ENCODE data around the gene USP36. TPM values are rescaled to one million over a fixed set of nuclear protein-coding genes. Genes with fewer than 3 reads are reported as not detected.

USP36 gene
- total RNA-seq, 2 experiments from 2014 or later, result 47.2 to 144 TPM

- intact Hi-C loops (cut with micrococcal nuclease; ENCODE audit: unreplicated experiment), result no loop called here
- H3K79me2 ChIP-seq (ENCODE audit: insufficient read depth, low read depth, low read length), result peaks cover 19% of the 10 kb centered on the region
- no peak overlapping the region for H3K27ac ChIP-seq (ENCODE audit: low read depth, low read length, poor library complexity, severe bottlenecking)
- CTCF ChIA-PET (ENCODE audit: unreplicated experiment), result no interaction called here
- H3K4me1 ChIP-seq (ENCODE audit: insufficient read depth, low read length, poor library complexity, severe bottlenecking), result no peaks in the 10 kb centered on the region
- H2AFZ ChIP-seq (ENCODE audit: low read length), result no peak overlapping the region
- DNase-seq (ENCODE audit: low spot score), result no peak
- BruUV-seq (replicated peaks), result no TSS peak
- POLR2A ChIA-PET, result interaction anchor here (0.9 kb wide), 1 partner anchor 13 kb away, joined by 3 read pairs; no protein-coding TSS in a partner anchor
- no peak overlapping the region for H3K4me3 ChIP-seq (ENCODE audit: low read depth, low read length, poor library complexity, severe bottlenecking)
- H4K20me1 ChIP-seq (ENCODE audit: insufficient read depth, low read length), result peaks cover 9% of the 10 kb centered on the region; the same call in 1 of the 2 replicates
- TF ChIP-seq, protein P1, sequence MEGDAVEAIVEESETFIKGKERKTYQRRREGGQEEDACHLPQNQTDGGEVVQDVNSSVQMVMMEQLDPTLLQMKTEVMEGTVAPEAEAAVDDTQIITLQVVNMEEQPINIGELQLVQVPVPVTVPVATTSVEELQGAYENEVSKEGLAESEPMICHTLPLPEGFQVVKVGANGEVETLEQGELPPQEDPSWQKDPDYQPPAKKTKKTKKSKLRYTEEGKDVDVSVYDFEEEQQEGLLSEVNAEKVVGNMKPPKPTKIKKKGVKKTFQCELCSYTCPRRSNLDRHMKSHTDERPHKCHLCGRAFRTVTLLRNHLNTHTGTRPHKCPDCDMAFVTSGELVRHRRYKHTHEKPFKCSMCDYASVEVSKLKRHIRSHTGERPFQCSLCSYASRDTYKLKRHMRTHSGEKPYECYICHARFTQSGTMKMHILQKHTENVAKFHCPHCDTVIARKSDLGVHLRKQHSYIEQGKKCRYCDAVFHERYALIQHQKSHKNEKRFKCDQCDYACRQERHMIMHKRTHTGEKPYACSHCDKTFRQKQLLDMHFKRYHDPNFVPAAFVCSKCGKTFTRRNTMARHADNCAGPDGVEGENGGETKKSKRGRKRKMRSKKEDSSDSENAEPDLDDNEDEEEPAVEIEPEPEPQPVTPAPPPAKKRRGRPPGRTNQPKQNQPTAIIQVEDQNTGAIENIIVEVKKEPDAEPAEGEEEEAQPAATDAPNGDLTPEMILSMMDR (conservative IDR thresholded peaks at IDR 0.05; ENCODE audit: low read length), result no peak
- no peak for TF ChIP-seq EZH2phosphoT487 (IDR thresholded peaks at IDR 0.05; ENCODE audit: borderline replicate concordance, low read depth, low read length)
- no peaks in the 10 kb centered on the region for H3K9me2 ChIP-seq (ENCODE audit: insufficient read depth, low read length)
- H3K4me2 ChIP-seq (ENCODE audit: low read length), result no peak overlapping the region
- peaks cover 98% of the 10 kb centered on the region for H3K36me3 ChIP-seq (ENCODE audit: insufficient read depth, low read length)
- H3K9me3 ChIP-seq (ENCODE audit: low read length), result no peaks in the 10 kb centered on the region
These were observed 8.1 kb downstream of the USP36 start for GRCh38 chr17:78832541-78832810.

DNA sequence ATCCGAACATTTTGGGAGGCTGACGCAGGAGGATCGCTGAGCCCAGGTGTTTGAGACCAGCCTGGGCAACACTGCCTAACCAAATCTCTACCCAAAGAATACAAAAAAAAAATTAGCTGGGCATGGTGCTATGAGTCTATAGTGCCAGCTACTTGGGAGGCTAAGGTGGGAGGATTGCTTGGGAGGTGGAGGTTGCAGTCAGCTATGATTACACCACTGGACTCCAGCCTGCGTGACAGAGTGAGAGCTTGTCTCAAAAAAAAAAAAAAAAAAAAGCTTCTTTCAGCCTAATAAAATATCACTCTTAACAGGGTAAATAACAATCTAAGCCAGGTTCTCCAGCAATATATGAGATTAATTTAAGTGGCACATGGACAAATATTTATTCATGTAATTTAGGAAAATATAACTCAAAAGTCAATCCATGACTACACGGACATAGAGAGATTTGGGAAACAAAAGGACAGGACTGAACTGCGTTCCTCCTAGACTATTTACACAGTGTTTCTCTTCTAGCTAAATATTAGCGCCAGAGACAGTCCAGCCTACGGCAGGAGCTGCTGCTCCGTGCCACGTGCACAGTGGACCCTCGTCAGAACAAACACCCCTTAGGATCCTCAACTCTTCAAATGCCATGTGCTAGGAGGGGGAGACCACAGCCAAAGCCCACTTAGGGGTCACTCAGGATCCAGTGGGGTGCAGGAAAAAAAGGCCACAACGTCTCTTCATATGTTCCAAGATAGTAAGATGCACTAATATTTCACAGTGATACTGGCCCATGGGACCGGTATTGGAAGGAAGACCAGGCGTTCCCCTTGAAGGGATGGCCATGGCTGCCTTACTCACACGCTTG, 8.7 kb downstream of the USP36 start:
- no peak overlapping the region for H3K4me3 ChIP-seq (ENCODE audit: low read depth, low read length, poor library complexity, severe bottlenecking)
- POLR2A ChIA-PET, result interaction anchor here (0.7 to 0.9 kb wide), 4 partner anchors 8 to 88 kb away, joined by 3 to 4 read pairs (median 3); no protein-coding TSS in a partner anchor
- CTCF ChIA-PET (ENCODE audit: unreplicated experiment), result interaction anchor here (0.6 kb wide), 1 partner anchor 43 kb away, joined by 6 read pairs; no protein-coding TSS in a partner anchor
- H4K20me1 ChIP-seq (ENCODE audit: insufficient read depth, low read length), result peaks cover 7% of the 10 kb centered on the region; the same call in 1 of the 2 replicates
- no peak overlapping the region for H3K27ac ChIP-seq (ENCODE audit: low read depth, low read length, poor library complexity, severe bottlenecking)
- H2AFZ ChIP-seq (ENCODE audit: low read length), result no peak overlapping the region
- no peak overlapping the region for H3K4me2 ChIP-seq (ENCODE audit: low read length)
- TF ChIP-seq, protein P1 (conservative IDR thresholded peaks at IDR 0.05; ENCODE audit: low read length), result no peak
- no peak for TF ChIP-seq EZH2phosphoT487 (IDR thresholded peaks at IDR 0.05; ENCODE audit: borderline replicate concordance, low read depth, low read length)
- DNase-seq (ENCODE audit: low spot score), result no peak
- peaks cover 13% of the 10 kb centered on the region for H3K79me2 ChIP-seq (ENCODE audit: insufficient read depth, low read depth, low read length)
- no peaks in the 10 kb centered on the region for H3K4me1 ChIP-seq (ENCODE audit: insufficient read depth, low read length, poor library complexity, severe bottlenecking)
- H3K9me3 ChIP-seq (ENCODE audit: low read length), result no peaks in the 10 kb centered on the region
- intact Hi-C loops (cut with micrococcal nuclease; ENCODE audit: unreplicated experiment), result no loop called here
- BruUV-seq (replicated peaks), result no TSS peak
- peaks cover 98% of the 10 kb centered on the region for H3K36me3 ChIP-seq (ENCODE audit: insufficient read depth, low read length)
- H3K9me2 ChIP-seq (ENCODE audit: insufficient read depth, low read length), result no peaks in the 10 kb centered on the region

- CTCF ChIA-PET (ENCODE audit: unreplicated experiment), result no interaction called here
- intact Hi-C loops (cut with micrococcal nuclease; ENCODE audit: unreplicated experiment), result no loop called here
- TF ChIP-seq, protein P1 (conservative IDR thresholded peaks at IDR 0.05; ENCODE audit: low read length), result no peak
- TF ChIP-seq EZH2phosphoT487 (IDR thresholded peaks at IDR 0.05; ENCODE audit: borderline replicate concordance, low read depth, low read length), result no peak
- H3K4me2 ChIP-seq (ENCODE audit: low read length), result no peak overlapping the region
- H4K20me1 ChIP-seq (ENCODE audit: insufficient read depth, low read length), result peaks cover 10% of the 10 kb centered on the region; the same call in 1 of the 2 replicates
- H3K36me3 ChIP-seq (ENCODE audit: insufficient read depth, low read length), result peaks cover 98% of the 10 kb centered on the region
- H3K4me1 ChIP-seq (ENCODE audit: insufficient read depth, low read length, poor library complexity, severe bottlenecking), result no peaks in the 10 kb centered on the region
- peaks cover 8% of the 10 kb centered on the region; the same call in 1 of the 2 replicates for H3K79me2 ChIP-seq (ENCODE audit: insufficient read depth, low read depth, low read length)
- no TSS peak for BruUV-seq (replicated peaks)
- H2AFZ ChIP-seq (ENCODE audit: low read length), result no peak overlapping the region
- no peak for DNase-seq (ENCODE audit: low spot score)
- POLR2A ChIA-PET, result no interaction called here
- H3K4me3 ChIP-seq (ENCODE audit: low read depth, low read length, poor library complexity, severe bottlenecking), result no peak overlapping the region
- no peak overlapping the region for H3K27ac ChIP-seq (ENCODE audit: low read depth, low read length, poor library complexity, severe bottlenecking)
- no peaks in the 10 kb centered on the region for H3K9me2 ChIP-seq (ENCODE audit: insufficient read depth, low read length)
- H3K9me3 ChIP-seq (ENCODE audit: low read length), result no peaks in the 10 kb centered on the region
These were observed 11.1 kb downstream of the USP36 start for GRCh38 chr17:78829477-78829876.

All from OCI-LY7 (cell line).